Esophagus muscularis mucosa (tissue), 4 donors: ENCODE data around the gene CCDC137.

Experiments used
- EP300 ChIP-seq: sonication (generic); formaldehyde crosslinking; IDR thresholded peaks from one replicate; pipeline ENCODE4 v1.6.1; 2017; ENCODE audit warnings: antibody characterized with exemption
- POLR2A ChIP-seq: fragments of 450-650 bp; IDR thresholded peaks from one replicate; pipeline ENCODE4 v1.6.1; 2017; ENCODE audit warnings: antibody characterized with exemption, moderate library complexity, mild to moderate bottlenecking, low read depth
- TF ChIP-seq, protein P1 (sequence below), 3 experiments: fragments of 200-600 bp in 2 of 3; fragments of 450-650 bp in 1 of 3; sonication (generic) in 2 of 3; IDR thresholded peaks; one replicate each; pipeline ENCODE4 v1.5.1; 2017 to 2019; ENCODE audit warnings: antibody characterized with exemption in 3 of 3, mild to moderate bottlenecking in 2 of 3, moderate library complexity in 1 of 3

DNA sequence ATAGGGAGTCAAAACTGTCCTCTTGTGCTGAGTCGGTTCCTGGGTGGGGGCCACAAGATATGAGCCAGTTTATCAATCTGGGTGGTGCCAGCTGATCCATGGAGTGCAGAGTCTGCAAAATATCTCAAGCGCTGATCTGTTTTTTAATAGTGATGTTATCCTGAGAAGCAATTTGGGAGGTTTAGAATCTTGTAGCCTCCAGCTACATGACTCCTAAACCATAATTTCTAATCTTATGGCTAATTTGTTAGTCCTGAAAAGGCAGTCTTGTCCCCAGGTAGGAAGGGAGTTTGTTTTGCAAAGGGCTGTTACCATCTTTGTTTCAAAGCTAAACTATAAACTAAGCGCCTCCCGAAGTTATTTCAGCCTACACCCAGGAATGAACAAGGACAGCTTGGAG is 27.9 kb upstream of the CCDC137 start:
- TF ChIP-seq, protein P1, sequence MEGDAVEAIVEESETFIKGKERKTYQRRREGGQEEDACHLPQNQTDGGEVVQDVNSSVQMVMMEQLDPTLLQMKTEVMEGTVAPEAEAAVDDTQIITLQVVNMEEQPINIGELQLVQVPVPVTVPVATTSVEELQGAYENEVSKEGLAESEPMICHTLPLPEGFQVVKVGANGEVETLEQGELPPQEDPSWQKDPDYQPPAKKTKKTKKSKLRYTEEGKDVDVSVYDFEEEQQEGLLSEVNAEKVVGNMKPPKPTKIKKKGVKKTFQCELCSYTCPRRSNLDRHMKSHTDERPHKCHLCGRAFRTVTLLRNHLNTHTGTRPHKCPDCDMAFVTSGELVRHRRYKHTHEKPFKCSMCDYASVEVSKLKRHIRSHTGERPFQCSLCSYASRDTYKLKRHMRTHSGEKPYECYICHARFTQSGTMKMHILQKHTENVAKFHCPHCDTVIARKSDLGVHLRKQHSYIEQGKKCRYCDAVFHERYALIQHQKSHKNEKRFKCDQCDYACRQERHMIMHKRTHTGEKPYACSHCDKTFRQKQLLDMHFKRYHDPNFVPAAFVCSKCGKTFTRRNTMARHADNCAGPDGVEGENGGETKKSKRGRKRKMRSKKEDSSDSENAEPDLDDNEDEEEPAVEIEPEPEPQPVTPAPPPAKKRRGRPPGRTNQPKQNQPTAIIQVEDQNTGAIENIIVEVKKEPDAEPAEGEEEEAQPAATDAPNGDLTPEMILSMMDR (IDR thresholded peaks at IDR 0.05): no peak
- TF ChIP-seq POLR2A (no peak), EP300 (no peak)
